Muscle layer of colon (tissue), 2 donors: Measurements from ENCODE around the gene INTS4.
"Not testable (repeated sequence)": the region's sequence is repeated elsewhere in the genome, so short reads cannot be mapped to it uniquely, and the experiment has no call there.

ENCODE experiments used
- H3K27ac ChIP-seq: one replicate; pipeline ENCODE4 v1.7.0; 2013; ENCODE audit warnings: low read depth, mild to moderate bottlenecking, low read length, moderate library complexity
- H3K27me3 ChIP-seq, 2 donors: one replicate each; pipeline ENCODE4 v1.7.0; 2013; ENCODE audit warnings: low read length in 2 of 2, mild to moderate bottlenecking in 2 of 2; ENCODE audit not compliant: insufficient read depth in 2 of 2, control insufficient read depth in 1 of 2
- H3K36me3 ChIP-seq: one replicate; pipeline ENCODE4 v1.7.0; 2013; ENCODE audit warnings: mild to moderate bottlenecking, low read length; ENCODE audit not compliant: insufficient read depth
- H3K4me1 ChIP-seq: one replicate; pipeline ENCODE4 v1.7.0; 2013; ENCODE audit warnings: mild to moderate bottlenecking, low read length; ENCODE audit not compliant: insufficient read depth
- H3K4me3 ChIP-seq, 2 donors: one replicate each; pipeline ENCODE4 v1.7.0; 2013; ENCODE audit warnings: low read length in 2 of 2, low read depth in 1 of 2, mild to moderate bottlenecking in 1 of 2, moderate library complexity in 1 of 2
- H3K9ac ChIP-seq: one replicate; pipeline ENCODE4 v1.7.0; 2013; ENCODE audit warnings: low read length
- H3K9me3 ChIP-seq: one replicate; pipeline ENCODE4 v1.7.0; 2013; ENCODE audit warnings: mild to moderate bottlenecking, low read length
- donor health status: abdominal sarcoma.
- donor health status: Adenocarcinoma of cecum.

INTS4 gene, protein sequence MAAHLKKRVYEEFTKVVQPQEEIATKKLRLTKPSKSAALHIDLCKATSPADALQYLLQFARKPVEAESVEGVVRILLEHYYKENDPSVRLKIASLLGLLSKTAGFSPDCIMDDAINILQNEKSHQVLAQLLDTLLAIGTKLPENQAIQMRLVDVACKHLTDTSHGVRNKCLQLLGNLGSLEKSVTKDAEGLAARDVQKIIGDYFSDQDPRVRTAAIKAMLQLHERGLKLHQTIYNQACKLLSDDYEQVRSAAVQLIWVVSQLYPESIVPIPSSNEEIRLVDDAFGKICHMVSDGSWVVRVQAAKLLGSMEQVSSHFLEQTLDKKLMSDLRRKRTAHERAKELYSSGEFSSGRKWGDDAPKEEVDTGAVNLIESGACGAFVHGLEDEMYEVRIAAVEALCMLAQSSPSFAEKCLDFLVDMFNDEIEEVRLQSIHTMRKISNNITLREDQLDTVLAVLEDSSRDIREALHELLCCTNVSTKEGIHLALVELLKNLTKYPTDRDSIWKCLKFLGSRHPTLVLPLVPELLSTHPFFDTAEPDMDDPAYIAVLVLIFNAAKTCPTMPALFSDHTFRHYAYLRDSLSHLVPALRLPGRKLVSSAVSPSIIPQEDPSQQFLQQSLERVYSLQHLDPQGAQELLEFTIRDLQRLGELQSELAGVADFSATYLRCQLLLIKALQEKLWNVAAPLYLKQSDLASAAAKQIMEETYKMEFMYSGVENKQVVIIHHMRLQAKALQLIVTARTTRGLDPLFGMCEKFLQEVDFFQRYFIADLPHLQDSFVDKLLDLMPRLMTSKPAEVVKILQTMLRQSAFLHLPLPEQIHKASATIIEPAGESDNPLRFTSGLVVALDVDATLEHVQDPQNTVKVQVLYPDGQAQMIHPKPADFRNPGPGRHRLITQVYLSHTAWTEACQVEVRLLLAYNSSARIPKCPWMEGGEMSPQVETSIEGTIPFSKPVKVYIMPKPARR

DNA sequence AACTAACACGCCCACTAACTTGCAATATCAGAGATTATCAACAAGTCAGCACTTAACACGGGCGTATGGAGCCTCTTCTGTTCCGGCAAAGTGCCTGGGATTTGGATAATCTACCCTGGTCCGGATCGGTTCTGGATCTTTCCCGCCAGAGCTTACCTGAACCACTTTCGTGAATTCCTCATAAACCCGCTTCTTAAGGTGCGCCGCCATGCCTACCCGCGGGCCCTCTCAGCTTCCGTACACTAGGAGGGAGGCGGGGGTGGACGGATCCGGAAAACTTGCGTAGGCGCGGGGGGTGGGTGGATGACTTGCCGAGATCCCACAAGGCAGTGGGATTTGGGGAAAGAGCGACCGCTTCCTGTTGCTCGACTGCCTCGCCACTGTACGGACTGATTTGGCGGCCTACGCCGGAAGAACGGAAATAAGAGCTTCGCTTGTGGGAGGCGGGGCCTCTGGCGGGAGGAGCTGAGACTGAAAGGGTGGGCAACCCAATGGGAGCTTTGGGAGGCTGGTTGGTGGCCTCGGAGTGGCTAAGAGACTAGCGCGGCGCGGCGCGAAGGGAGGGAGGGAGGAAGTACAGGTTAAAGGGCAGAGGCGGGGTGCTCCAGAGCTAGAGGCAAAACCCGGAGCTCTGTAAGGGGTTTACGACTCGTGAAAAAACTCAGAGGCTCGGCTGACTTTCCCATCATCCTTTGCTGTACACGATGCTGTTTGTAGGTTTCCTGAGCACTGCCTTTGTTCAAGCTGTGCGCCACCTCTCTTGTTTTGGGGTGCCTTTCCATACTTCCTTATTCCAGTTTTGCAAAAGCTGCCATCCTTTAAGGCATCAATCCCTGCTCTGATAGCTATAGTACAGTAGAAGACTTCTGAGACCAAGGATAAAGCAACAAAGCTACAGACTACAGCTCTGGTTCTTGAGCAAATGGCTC is at the start of gene INTS4:
TSS of gene INTS4 (minus strand) at position 235 of the 929 bp plus-strand sequence. CDS start at position 210, 25 bp downstream.
- peaks cover 6% of the 10 kb centered on the region for H3K36me3 ChIP-seq
- H3K27me3 ChIP-seq = no peaks in the 10 kb centered on the region
- peak within 1 kb of the TSS; percentile 97 for H3K27ac ChIP-seq
- H3K4me1 ChIP-seq = peaks cover 21% of the 10 kb centered on the region
- no peaks in the 10 kb centered on the region for H3K9me3 ChIP-seq
- H3K4me3 ChIP-seq = peak within 1 kb of the TSS; percentile 83 to 86
- H3K9ac ChIP-seq = peak within 1 kb of the TSS; percentile 83

DNA sequence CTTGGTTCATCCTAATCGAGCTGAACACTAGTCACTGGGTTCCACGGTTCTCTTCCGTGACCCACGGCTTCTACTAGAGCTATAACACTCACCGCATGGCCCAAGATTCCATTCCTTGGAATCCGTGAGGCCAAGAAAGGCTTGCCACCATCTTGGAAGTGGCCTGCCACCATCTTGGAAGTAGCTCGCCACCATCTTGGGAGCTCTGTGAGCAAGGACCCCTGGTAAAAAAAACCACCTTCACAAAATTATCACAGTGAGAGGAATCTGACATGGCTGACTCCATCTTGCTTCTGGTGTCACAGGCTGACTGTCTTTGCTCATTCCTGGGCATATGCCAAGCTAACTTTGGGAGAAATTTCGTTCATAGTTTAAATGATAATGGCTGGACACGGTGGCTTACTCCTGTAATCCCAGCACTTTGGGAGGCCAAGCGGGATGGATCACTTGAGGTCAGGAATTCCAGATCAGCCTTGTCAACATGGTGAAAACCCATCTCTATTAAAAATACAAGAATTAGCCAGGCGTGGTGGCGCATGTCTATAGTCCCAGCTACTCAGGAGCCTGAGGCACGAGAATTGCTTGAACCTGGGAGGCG is 47.5 kb upstream of the INTS4 start:
- Histone ChIP-seq H3K4me3 (no peak overlapping the region), H3K36me3 (no peaks in the 10 kb centered on the region), H3K27me3 (no peaks in the 10 kb centered on the region), H3K4me1 (peaks cover 17% of the 10 kb centered on the region), H3K27ac (no peak overlapping the region), H3K9me3 (no peaks in the 10 kb centered on the region), H3K9ac (no peak overlapping the region)

DNA sequence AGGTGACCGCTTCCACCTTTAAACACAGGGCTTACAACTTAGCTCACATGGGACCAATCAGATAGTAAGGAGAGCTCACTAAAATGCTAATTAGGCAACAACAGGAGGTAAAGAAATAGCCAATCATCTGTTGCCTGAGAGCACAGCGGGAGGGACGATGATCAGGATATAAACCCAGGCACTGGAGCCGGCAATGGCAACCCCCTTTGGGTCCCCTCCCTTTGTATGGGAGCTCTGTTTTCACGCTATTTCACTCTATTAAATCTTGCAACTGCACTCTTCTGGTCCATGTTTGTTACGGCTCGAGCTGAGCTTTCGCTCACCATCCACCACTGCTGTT is 46.9 kb upstream of the INTS4 start:
- H3K9ac ChIP-seq, H3K27ac ChIP-seq, H3K4me3 ChIP-seq, H3K36me3 ChIP-seq, H3K9me3 ChIP-seq, H3K27me3 ChIP-seq: not testable (repeated sequence)
- H3K4me1 ChIP-seq = peaks cover 17% of the 10 kb centered on the region

DNA sequence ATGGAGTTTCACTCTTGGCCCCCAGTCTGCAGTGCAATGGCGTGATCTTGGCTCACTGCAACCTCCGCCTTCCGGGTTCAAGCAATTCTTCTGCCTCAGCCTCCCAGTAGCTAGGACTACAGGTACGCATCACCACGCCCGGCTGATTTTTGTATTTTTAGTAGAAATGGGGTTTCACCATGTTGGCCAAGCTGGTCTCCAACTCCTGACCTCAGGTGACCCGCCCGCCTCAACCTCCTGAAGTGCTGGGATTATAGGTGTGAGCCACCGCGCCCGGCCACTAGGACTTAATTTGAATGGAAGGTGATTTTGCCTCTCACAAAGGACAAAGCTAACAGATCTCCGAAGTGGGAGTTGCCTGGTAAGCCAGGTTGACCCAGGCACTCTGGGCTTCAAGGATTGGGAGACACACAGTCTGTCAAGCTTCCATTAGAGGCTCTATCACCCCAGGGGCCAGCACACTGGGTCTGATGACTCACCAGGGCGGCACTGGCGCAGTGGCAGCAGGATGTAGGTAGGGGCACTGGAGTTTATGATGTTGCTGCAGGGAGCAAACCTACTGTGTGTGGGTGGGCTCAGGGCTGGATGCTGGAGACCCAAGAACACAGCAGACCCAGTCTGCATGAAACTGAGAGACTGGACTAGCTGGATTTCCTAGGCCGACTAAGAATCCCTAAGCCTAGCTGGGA is 46.4 kb upstream of the INTS4 start:
- no peak overlapping the region for H3K27ac ChIP-seq
- H3K36me3 ChIP-seq = no peaks in the 10 kb centered on the region
- no peaks in the 10 kb centered on the region for H3K27me3 ChIP-seq
- no peak overlapping the region for H3K9ac ChIP-seq
- H3K4me1 ChIP-seq = peaks cover 17% of the 10 kb centered on the region
- no peak overlapping the region for H3K4me3 ChIP-seq
- no peaks in the 10 kb centered on the region for H3K9me3 ChIP-seq

DNA sequence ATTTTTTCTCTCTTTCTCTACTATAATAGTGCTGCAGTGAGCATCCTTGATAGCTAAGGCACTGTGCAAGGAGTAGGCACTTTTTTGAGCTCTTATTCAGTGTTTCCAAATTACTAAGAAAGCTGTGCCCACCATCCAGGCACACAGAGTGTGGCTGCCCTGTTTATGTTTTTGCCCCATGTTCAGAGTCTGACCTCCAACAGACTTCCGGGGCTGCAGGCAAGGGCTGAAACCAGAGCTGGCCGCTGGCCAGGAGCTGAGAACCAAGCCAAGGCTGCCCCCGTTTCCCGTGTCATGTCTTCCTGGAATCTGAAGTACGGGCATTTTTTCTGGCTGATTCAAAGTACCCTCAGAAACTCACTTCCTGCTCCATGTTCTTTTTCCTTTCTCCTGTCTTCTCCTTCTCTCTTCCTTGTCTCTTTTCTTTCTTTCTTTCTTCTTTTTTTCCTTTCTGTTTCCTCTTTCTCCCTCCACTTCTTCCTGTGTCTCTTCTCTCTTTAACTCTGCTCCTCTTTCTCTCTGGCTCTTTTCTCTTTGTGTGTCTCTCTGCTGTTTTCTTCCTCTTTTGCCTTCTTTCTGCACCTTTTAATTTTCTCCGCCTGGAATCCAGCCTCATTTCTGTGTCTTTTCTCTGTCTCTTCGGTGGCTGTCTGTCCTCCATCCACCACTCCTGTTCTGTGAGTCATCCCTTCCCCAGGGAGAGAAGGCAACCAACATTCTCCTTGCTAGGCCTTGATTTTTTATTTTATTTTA is 45.6 kb upstream of the INTS4 start:
- H3K27ac ChIP-seq = peak overlapping the region; percentile 38
- peak overlapping the region; percentile 33 for H3K9ac ChIP-seq
- no peaks in the 10 kb centered on the region for H3K9me3 ChIP-seq
- H3K4me3 ChIP-seq = peak overlapping the region; percentile 26 to 43
- H3K36me3 ChIP-seq = no peaks in the 10 kb centered on the region
- H3K27me3 ChIP-seq = no peaks in the 10 kb centered on the region
- H3K4me1 ChIP-seq = peaks cover 11% of the 10 kb centered on the region

DNA sequence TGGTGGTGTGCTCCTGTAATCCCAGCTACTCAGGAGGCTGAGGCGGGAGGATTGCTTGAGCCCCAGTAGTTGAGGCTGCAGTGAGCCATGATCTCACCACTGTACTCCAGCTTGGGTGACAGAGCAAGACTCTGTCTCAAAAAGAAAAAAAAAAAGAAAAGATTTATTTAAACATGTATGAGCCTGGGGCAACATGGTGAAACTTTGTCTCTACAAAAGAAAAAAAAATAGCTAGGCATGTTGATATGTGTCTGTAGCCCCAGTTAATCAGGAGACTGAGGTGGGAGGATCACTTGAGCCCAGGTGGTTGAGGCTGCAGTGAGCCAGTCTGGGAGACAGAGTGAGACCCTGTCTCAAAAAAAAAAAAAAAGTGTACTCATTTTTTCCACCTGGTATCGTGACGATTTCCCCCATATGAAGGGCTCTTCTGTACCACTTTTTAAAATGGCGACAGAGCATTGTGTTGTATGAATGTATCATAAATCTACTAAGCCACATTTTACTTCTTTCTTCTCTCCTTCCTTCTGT is 45.0 kb upstream of the INTS4 start:
- no peaks in the 10 kb centered on the region for H3K27me3 ChIP-seq
- H3K4me3 ChIP-seq = peak overlapping the region; percentile 26 to 43
- peak overlapping the region; percentile 38 for H3K27ac ChIP-seq
- no peaks in the 10 kb centered on the region for H3K36me3 ChIP-seq
- H3K9me3 ChIP-seq = no peaks in the 10 kb centered on the region
- peaks cover 11% of the 10 kb centered on the region for H3K4me1 ChIP-seq
- no peak overlapping the region for H3K9ac ChIP-seq

DNA sequence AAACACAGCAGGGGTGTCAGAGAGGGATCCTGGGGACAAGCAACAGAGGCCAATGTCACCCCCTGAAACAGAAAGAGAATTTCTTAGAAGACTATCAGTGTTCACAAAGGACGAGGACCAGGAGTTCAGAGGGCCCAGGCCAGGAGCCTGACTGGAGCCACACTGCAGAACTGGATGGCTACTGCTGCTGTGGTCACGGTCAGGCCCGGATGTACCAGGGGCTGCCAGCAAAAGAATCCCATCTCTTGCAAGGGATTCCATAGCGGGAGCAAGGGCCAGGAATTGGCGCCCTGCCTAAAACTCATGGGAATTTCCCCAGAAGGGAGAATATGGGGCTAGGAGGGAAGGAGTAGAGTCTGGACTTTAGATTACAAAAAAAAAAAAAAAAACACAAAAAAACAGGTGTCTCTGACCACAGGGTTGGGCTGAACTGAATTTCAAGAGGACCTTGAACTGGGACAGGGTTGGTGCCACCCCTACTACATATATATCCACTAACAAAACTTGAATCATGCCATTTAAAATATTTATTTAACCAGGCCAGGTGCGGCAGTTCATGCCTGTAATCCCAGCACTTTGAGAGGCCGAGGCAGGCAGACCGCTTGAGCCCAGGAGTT is 44.3 kb upstream of the INTS4 start:
- Histone ChIP-seq H3K27me3 (no peaks in the 10 kb centered on the region), H3K9ac (no peak overlapping the region), H3K4me3 (no peak overlapping the region), H3K27ac (no peak overlapping the region), H3K9me3 (no peaks in the 10 kb centered on the region), H3K36me3 (no peaks in the 10 kb centered on the region), H3K4me1 (peaks cover 11% of the 10 kb centered on the region)

DNA sequence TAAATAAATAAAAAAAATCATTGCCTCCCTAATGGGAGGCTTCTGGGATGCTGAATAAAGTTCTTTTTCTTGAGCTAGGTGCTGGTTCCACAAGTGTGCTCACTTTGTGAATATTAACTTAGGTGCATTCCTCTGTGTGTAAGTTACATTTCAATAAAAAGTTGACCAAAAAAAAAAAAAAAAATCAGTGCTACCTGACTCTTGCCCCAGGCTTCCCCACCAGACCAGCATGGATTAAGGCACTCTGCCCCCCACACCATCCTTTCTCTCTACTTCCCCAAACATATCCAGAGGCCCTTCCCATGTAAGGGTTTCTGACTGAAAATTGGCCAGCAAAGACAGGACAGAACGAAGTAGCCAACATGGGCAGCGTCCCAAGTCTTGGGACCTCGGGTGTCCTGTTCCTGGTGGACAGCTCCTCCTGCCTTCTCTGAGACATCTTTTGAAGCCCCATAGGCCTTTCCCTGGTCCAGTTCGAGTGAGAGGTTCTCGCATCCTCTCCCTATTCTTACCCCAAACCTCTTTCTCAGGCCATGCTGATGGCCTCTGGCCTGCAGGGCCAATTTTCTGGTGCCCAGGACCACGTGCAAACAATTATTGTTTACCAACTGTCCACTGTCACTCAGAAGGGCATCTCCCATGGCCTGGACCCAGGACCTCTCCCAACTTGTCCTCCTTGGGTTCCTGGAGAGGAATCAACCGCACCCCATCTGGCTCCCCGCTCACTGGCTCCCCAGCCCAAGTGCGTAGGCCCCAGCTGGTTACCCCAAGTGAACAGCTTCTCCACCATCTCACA is 43.6 kb upstream of the INTS4 start:
- Histone ChIP-seq H3K27ac (no peak overlapping the region), H3K9ac (no peak overlapping the region), H3K36me3 (no peaks in the 10 kb centered on the region), H3K4me1 (peaks cover 11% of the 10 kb centered on the region), H3K4me3 (no peak overlapping the region), H3K27me3 (no peaks in the 10 kb centered on the region), H3K9me3 (no peaks in the 10 kb centered on the region)

DNA sequence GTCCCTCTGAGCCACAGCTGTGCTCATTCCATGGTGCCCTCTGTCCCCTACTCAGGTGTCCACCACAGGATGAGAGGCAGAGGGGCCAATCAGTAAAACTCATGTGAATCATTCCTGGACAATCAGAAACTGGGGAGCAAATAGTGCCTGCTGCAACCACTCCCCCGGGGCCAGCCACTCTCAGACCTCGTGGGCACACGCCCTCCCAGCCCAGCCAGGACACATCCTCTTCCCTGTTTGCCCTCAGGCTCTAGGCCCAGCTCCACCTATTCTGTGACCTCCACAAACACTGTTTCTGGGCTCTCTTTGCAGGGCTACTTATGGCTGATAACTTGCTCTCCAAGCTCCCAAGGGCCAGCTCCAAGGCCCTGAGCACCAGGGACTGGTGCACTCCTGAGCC is 42.6 kb upstream of the INTS4 start:
- no peak overlapping the region for H3K9ac ChIP-seq
- H3K36me3 ChIP-seq = no peaks in the 10 kb centered on the region
- no peaks in the 10 kb centered on the region for H3K27me3 ChIP-seq
- no peak overlapping the region for H3K4me3 ChIP-seq
- no peak overlapping the region for H3K27ac ChIP-seq
- H3K4me1 ChIP-seq = peaks cover 15% of the 10 kb centered on the region
- no peaks in the 10 kb centered on the region for H3K9me3 ChIP-seq
